Spleen (tissue), 7 donors: Measurements from ENCODE around the gene TMEM175.
A peak's percentile ranks its signal among the peaks of the same experiment; 100 is the strongest.

ENCODE experiments used
- CTCF ChIP-seq, 11 experiments: fragments of 200-600 bp in 7 of 11; fragments of 450-650 bp in 4 of 11; sonication (generic) in 4 of 11; IDR thresholded peaks in 8 of 11; conservative IDR thresholded peaks in 3 of 11; 1 replicate in 7 of 11; 2 replicates in 4 of 11; pipeline versions ENCODE4 v1.4.0 to v1.8.0; 2016 to 2021; ENCODE audit warnings: antibody characterized with exemption in 11 of 11, inconsistent platforms in 4 of 11, mild to moderate bottlenecking in 1 of 11
- POLR2A ChIP-seq, 3 donors: fragments of 450-650 bp; IDR thresholded peaks; one replicate each; pipeline ENCODE4 v1.5.1; 2017; ENCODE audit warnings: antibody characterized with exemption in 3 of 3, mild to moderate bottlenecking in 1 of 3
- POLR2AphosphoS5 ChIP-seq, 3 donors: sonication (generic); formaldehyde crosslinking; IDR thresholded peaks; one replicate each; pipeline ENCODE4 v1.5.1; 2017; ENCODE audit warnings: antibody characterized with exemption in 3 of 3
- donor health status: DM: no; HTN: no; CAD: no; lungs with moderate emphysema.
- donor health status: DM: no; HTN: no; CAD: no.
- donor health status: DM: no; HTN: no; CAD: no.

GRCh38 chr4:960140-960635, 27.9 kb downstream of the TMEM175 start:
- TF ChIP-seq POLR2A (IDR thresholded peaks at IDR 0.05) (no peak), CTCF (IDR thresholded peaks at IDR 0.05 in 8 of 11, conservative IDR thresholded peaks at IDR 0.05 in 3 of 11) (no peak), POLR2AphosphoS5 (IDR thresholded peaks at IDR 0.05) (peak in 1 of 3 donors; percentile 55)
